A673 (cell line): ENCODE measurements around the gene VTI1A. TPM values are rescaled to one million over a fixed set of nuclear protein-coding genes. Genes with fewer than 3 reads are reported as not detected.
A peak's percentile ranks its signal among the peaks of the same experiment; 100 is the strongest.

Experiments
- BruUV-seq: library from RNA; stranded (reverse); fragments of 400-500 nt; replicated peaks from 2 replicates; lab custom pipeline; 2021; lab: Mats Ljungman, UMichigan
- CTCF ChIA-PET: fragments of 300-600 bp; sonication (Branson Sonifier 250); formaldehyde crosslinking; loops from one replicate; lab custom pipeline; 2022; ENCODE audit warnings: antibody characterized with exemption; lab: Charles Lee
- POLR2A ChIA-PET: fragments of 300-600 bp; sonication (Branson Sonifier 250); formaldehyde crosslinking; loops from one replicate; lab custom pipeline; 2022; ENCODE audit warnings: antibody characterized with exemption; ENCODE audit not compliant: low non-redundant PET; lab: Charles Lee
- DNase-seq: peaks from one replicate; pipeline ENCODE4 v3.0.0-alpha.2; 2015; ENCODE audit warnings: low spot score
- H3K27ac ChIP-seq: fragments of 200-600 bp; sonication (generic); 2 replicates; pipeline ENCODE4 v1.5.1; 2016; ENCODE audit warnings: mixed run types, low read depth, mild to moderate bottlenecking, mixed read lengths, antibody characterized with exemption, low read length; ENCODE audit not compliant: poor library complexity, severe bottlenecking
- H3K27me3 ChIP-seq: fragments of 200-600 bp; sonication (generic); replicated peaks from 2 replicates; pipeline ENCODE4 v1.6.1; 2017; ENCODE audit warnings: mixed run types, low read depth, mild to moderate bottlenecking, mixed read lengths, antibody characterized with exemption, low read length; ENCODE audit not compliant: insufficient read depth, poor library complexity
- H3K36me3 ChIP-seq: fragments of 200-600 bp; sonication (generic); 2 replicates; pipeline ENCODE4 v1.6.1; 2016; ENCODE audit warnings: mixed run types, mild to moderate bottlenecking, mixed read lengths, antibody characterized with exemption, low read length; ENCODE audit not compliant: insufficient read depth, poor library complexity, severe bottlenecking
- H3K4me1 ChIP-seq: fragments of 200-600 bp; sonication (generic); 2 replicates; pipeline ENCODE4 v1.6.1; 2017; ENCODE audit warnings: mixed run types, mild to moderate bottlenecking, mixed read lengths, antibody characterized with exemption, low read length; ENCODE audit not compliant: insufficient read depth, poor library complexity, severe bottlenecking
- H3K4me3 ChIP-seq: fragments of 200-600 bp; sonication (generic); 2 replicates; pipeline ENCODE4 v1.5.1; 2016; ENCODE audit warnings: low read depth, mixed run types, mild to moderate bottlenecking, mixed read lengths, low read length; ENCODE audit not compliant: poor library complexity, severe bottlenecking
- H3K9me3 ChIP-seq: fragments of 200-600 bp; sonication (generic); 2 replicates; pipeline ENCODE4 v1.6.1; 2016; ENCODE audit warnings: mixed run types, low read depth, mild to moderate bottlenecking, mixed read lengths, antibody characterized with exemption, low read length; ENCODE audit not compliant: poor library complexity, severe bottlenecking
- CTCF ChIP-seq: fragments of 300-800, 200-600 bp; sonication (generic); conservative IDR thresholded peaks from 2 replicates; pipeline ENCODE4 v1.5.1; 2017; ENCODE audit warnings: low read depth, mild to moderate bottlenecking, antibody characterized with exemption, low read length, moderate library complexity, mixed read lengths
- EZH2 ChIP-seq: fragments of 200-600 bp; sonication (generic); IDR thresholded peaks from 2 replicates; pipeline ENCODE4 v1.6.1; 2017; ENCODE audit warnings: borderline replicate concordance, low read depth, mild to moderate bottlenecking, mixed read lengths, antibody characterized with exemption, low read length; ENCODE audit not compliant: poor library complexity, severe bottlenecking
- intact Hi-C: fragments of 100-400 bp; cut with micrococcal nuclease; formaldehyde crosslinking; loops from one replicate; pipeline ENCODE4 v1.10.0; 2022; ENCODE audit not compliant: unreplicated experiment
- total RNA-seq: library from RNA; stranded (reverse); gene quantifications from 2 replicates; pipeline ENCODE4 v1.2.3, GENCODE V29; 2021

VTI1A gene
- total RNA-seq, 1 experiment from 2014 or later = 38.7 TPM

- DNase-seq = peak; percentile 19
- ChIA-PET POLR2A (no interaction called here), CTCF (no interaction called here)
- no TSS peak for BruUV-seq
- Histone ChIP-seq H3K4me3 (no peak overlapping the region), H3K4me1 (peaks cover 21% of the 10 kb centered on the region), H3K27me3 (no peaks in the 10 kb centered on the region), H3K36me3 (no peaks in the 10 kb centered on the region), H3K27ac (no peak overlapping the region), H3K9me3 (no peaks in the 10 kb centered on the region)
- TF ChIP-seq EZH2 (no peak), CTCF (no peak)
- intact Hi-C loops = no loop called here
Measured at GRCh38 chr10:112634096-112634830, 187.2 kb downstream of the VTI1A start.

- Histone ChIP-seq H3K27ac (no peak overlapping the region), H3K36me3 (no peaks in the 10 kb centered on the region), H3K4me3 (no peak overlapping the region), H3K4me1 (peaks cover 21% of the 10 kb centered on the region), H3K9me3 (no peaks in the 10 kb centered on the region), H3K27me3 (no peaks in the 10 kb centered on the region)
- BruUV-seq = no TSS peak
- intact Hi-C loops = no loop called here
- no peak for DNase-seq
- CTCF ChIA-PET = no interaction called here
- TF ChIP-seq EZH2 (no peak), CTCF (no peak)
- POLR2A ChIA-PET = no interaction called here
Measured at GRCh38 chr10:112637901-112638300, 190.9 kb downstream of the VTI1A start.

DNA sequence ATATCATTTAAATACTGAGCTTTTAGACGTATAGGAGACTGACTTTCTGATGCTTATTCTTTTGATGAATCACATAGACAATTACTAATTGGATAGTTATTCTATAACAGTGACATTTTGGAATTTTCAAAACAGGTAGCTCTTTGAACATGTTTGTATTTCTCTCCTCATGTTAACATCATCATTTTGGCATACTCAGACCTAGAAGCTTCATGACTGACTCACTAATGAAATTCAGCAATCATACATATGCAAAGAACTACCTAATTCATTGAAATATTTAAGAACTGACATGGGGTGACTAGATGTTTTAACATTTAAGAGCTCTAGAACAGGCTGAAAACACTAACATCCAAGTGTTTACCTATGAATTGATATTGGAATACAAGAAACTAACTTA is 192.3 kb downstream of the VTI1A start:
- Histone ChIP-seq H3K36me3 (no peaks in the 10 kb centered on the region), H3K4me1 (peaks cover 12% of the 10 kb centered on the region), H3K27ac (no peak overlapping the region), H3K4me3 (no peak overlapping the region), H3K27me3 (no peaks in the 10 kb centered on the region), H3K9me3 (no peaks in the 10 kb centered on the region)
- intact Hi-C loops = no loop called here
- POLR2A ChIA-PET = no interaction called here
- no peak for TF ChIP-seq EZH2
- TF ChIP-seq CTCF = no peak
- CTCF ChIA-PET = no interaction called here
- DNase-seq = no peak
- no TSS peak for BruUV-seq
